HCT116 (cell line): ENCODE results near the gene ZC3HAV1.

Experiments
- CTCF ChIP-seq, 3 experiments: fragments of 200-600 bp in 1 of 3; sonication (generic) in 1 of 3; IDR thresholded peaks in 2 of 3; conservative IDR thresholded peaks in 1 of 3; 2 replicates each; pipeline ENCODE4 v1.5.1; 2012 to 2017; ENCODE audit warnings: low read depth in 2 of 3, low read length in 2 of 3, antibody characterized with exemption in 1 of 3, borderline replicate concordance in 1 of 3, control low read depth in 1 of 3, mild to moderate bottlenecking in 1 of 3, mixed read lengths in 1 of 3, mixed run types in 1 of 3, moderate library complexity in 1 of 3; ENCODE audit not compliant: insufficient read depth in 1 of 3
- EZH2phosphoT487 ChIP-seq: fragments of 200-600 bp; IDR thresholded peaks from 2 replicates; pipeline ENCODE4 v1.6.1; 2018; ENCODE audit warnings: antibody characterized with exemption, borderline replicate concordance
- RAD21 ChIP-seq: IDR thresholded peaks from 2 replicates; pipeline ENCODE4 v1.6.1; 2012; ENCODE audit warnings: low read depth, mild to moderate bottlenecking
- TF ChIP-seq, protein P1 (sequence below): IDR thresholded peaks from 2 replicates; pipeline ENCODE4 v1.6.1; 2012; ENCODE audit warnings: low read depth

- no peak for TF ChIP-seq EZH2phosphoT487
- TF ChIP-seq, protein P1, sequence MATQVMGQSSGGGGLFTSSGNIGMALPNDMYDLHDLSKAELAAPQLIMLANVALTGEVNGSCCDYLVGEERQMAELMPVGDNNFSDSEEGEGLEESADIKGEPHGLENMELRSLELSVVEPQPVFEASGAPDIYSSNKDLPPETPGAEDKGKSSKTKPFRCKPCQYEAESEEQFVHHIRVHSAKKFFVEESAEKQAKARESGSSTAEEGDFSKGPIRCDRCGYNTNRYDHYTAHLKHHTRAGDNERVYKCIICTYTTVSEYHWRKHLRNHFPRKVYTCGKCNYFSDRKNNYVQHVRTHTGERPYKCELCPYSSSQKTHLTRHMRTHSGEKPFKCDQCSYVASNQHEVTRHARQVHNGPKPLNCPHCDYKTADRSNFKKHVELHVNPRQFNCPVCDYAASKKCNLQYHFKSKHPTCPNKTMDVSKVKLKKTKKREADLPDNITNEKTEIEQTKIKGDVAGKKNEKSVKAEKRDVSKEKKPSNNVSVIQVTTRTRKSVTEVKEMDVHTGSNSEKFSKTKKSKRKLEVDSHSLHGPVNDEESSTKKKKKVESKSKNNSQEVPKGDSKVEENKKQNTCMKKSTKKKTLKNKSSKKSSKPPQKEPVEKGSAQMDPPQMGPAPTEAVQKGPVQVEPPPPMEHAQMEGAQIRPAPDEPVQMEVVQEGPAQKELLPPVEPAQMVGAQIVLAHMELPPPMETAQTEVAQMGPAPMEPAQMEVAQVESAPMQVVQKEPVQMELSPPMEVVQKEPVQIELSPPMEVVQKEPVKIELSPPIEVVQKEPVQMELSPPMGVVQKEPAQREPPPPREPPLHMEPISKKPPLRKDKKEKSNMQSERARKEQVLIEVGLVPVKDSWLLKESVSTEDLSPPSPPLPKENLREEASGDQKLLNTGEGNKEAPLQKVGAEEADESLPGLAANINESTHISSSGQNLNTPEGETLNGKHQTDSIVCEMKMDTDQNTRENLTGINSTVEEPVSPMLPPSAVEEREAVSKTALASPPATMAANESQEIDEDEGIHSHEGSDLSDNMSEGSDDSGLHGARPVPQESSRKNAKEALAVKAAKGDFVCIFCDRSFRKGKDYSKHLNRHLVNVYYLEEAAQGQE, result no peak
- TF ChIP-seq CTCF (IDR thresholded peaks at IDR 0.05 in 2 of 3, conservative IDR thresholded peaks at IDR 0.05 in 1 of 3; ENCODE audit: borderline replicate concordance in 1 of 3, insufficient read depth in 1 of 3, low read depth in 2 of 3, low read length in 2 of 3), result no peak
- TF ChIP-seq RAD21, result no peak
These were observed 5.6 kb upstream of the ZC3HAV1 start for GRCh38 chr7:139115104-139115503.
